AG20443 (cell line): ENCODE data around the gene HPRT1.

Experiments used
- DNase-seq: peaks from one replicate; pipeline ENCODE4 v3.0.0; 2012; ENCODE audit warnings: low spot score, mixed read lengths

Gene HPRT1

GRCh38 chrX:134476284-134476683, 16.3 kb downstream of the HPRT1 start:
- DNase-seq, result no peak

- DNase-seq, result no peak
Observed at GRCh38 chrX:134478374-134478773, 18.4 kb downstream of the HPRT1 start.

GRCh38 chrX:134480061-134480460, 20.1 kb downstream of the HPRT1 start:
- DNase-seq, result no peak

- DNase-seq, result no peak
Observed at GRCh38 chrX:134481339-134481738, 21.4 kb downstream of the HPRT1 start.

- no peak for DNase-seq
Observed at GRCh38 chrX:134482371-134482770, 22.4 kb downstream of the HPRT1 start.

- DNase-seq, result peak; percentile 9
Observed at GRCh38 chrX:134484039-134484438, 24.1 kb downstream of the HPRT1 start.

GRCh38 chrX:134501941-134502340, 42.0 kb downstream of the HPRT1 start:
- no peak for DNase-seq

GRCh38 chrX:134502686-134503085, 42.7 kb downstream of the HPRT1 start:
- DNase-seq, result no peak

GRCh38 chrX:134512566-134512965, 52.6 kb downstream of the HPRT1 start:
- peak; percentile 40 for DNase-seq

- no peak for DNase-seq
Observed at GRCh38 chrX:134513091-134513490, 53.1 kb downstream of the HPRT1 start.

GRCh38 chrX:134520860-134521390, 61.0 kb downstream of the HPRT1 start:
- DNase-seq, result peak; percentile 40

GRCh38 chrX:134524181-134524580, 64.2 kb downstream of the HPRT1 start:
- no peak for DNase-seq

GRCh38 chrX:134525086-134525792, 65.3 kb downstream of the HPRT1 start:
- no peak for DNase-seq

- no peak for DNase-seq
Observed at GRCh38 chrX:134526399-134526798, 66.4 kb downstream of the HPRT1 start.

- DNase-seq, result no peak
Observed at GRCh38 chrX:134528960-134529359, 69.0 kb downstream of the HPRT1 start.

- no peak for DNase-seq
Observed at GRCh38 chrX:134529481-134529880, 69.5 kb downstream of the HPRT1 start.

- DNase-seq, result no peak
Observed at GRCh38 chrX:134530845-134531244, 70.9 kb downstream of the HPRT1 start.

GRCh38 chrX:134533352-134533751, 73.4 kb downstream of the HPRT1 start:
- no peak for DNase-seq

GRCh38 chrX:134533952-134534351, 74.0 kb downstream of the HPRT1 start:
- DNase-seq, result no peak

- peak; percentile 78 for DNase-seq
Observed at GRCh38 chrX:134537179-134537955, 77.4 kb downstream of the HPRT1 start.

- no peak for DNase-seq
Observed at GRCh38 chrX:134538316-134538715, 78.4 kb downstream of the HPRT1 start.

- no peak for DNase-seq
Observed at GRCh38 chrX:134541906-134542305, 81.9 kb downstream of the HPRT1 start.

GRCh38 chrX:134542485-134542884, 82.5 kb downstream of the HPRT1 start:
- peak; percentile 13 for DNase-seq
